Endothelial cell of umbilical vein (primary cell): ENCODE measurements around the gene INTS1. TPM values are rescaled to one million over a fixed set of nuclear protein-coding genes. Genes with fewer than 3 reads are reported as not detected.
A peak's percentile ranks its signal among the peaks of the same experiment; 100 is the strongest.

Source experiments
- BruUV-seq: library from RNA; stranded (reverse); fragments of 400-500 nt; replicated peaks from 2 replicates; lab custom pipeline; 2021; lab: Mats Ljungman, UMichigan
- CTCF ChIA-PET: fragments of 300-600, 350-600 bp; sonication (Branson Sonifier 250); formaldehyde crosslinking; loops from one replicate; lab custom pipeline; 2021; ENCODE audit warnings: antibody characterized with exemption, inconsistent platforms; lab: Charles Lee
- POLR2A ChIA-PET: fragments of 300-600, 350-600 bp; sonication (Branson Sonifier 250); formaldehyde crosslinking; loops from one replicate; lab custom pipeline; 2021; ENCODE audit warnings: antibody characterized with exemption, inconsistent platforms; lab: Charles Lee
- DNase-seq: peaks from one replicate; pipeline ENCODE4 v3.0.0-alpha.2; 2011; ENCODE audit warnings: low read depth, low spot score
- FAIRE-seq: peaks from 2 replicates; lab custom pipeline; 2011; peaks lifted over from hg19 to GRCh38; lab: Jason Lieb, UNC
- H2AFZ ChIP-seq: 2 replicates; pipeline ENCODE4 v1.6.0; 2012; ENCODE audit warnings: low read depth, low read length, control low read depth, inconsistent platforms
- H3K27ac ChIP-seq: 2 replicates; pipeline ENCODE4 v1.5.1; 2011; ENCODE audit warnings: low read depth, mild to moderate bottlenecking, control low read depth, low read length, moderate library complexity; ENCODE audit not compliant: insufficient read depth
- H3K27me3 ChIP-seq, 2 experiments: 2 replicates each; pipeline versions ENCODE4 v1.6.0 to v1.6.1; 2011; ENCODE audit warnings: low read length in 2 of 2, mixed read lengths in 1 of 2; ENCODE audit not compliant: control insufficient read depth in 2 of 2, insufficient read depth in 2 of 2
- H3K36me3 ChIP-seq, 2 experiments: 2 replicates in 1 of 2; 3 replicates in 1 of 2; pipeline ENCODE4 v1.5.1; 2011; ENCODE audit warnings: low read length in 2 of 2, mild to moderate bottlenecking in 1 of 2, moderate library complexity in 1 of 2; ENCODE audit not compliant: control insufficient read depth in 2 of 2, insufficient read depth in 2 of 2; ENCODE audit errors: extremely low read depth in 1 of 2
- H3K4me1 ChIP-seq: 3 replicates; pipeline ENCODE4 v1.5.1; 2011; ENCODE audit warnings: mild to moderate bottlenecking, low read length; ENCODE audit not compliant: control insufficient read depth, insufficient read depth; ENCODE audit errors: extremely low read depth
- H3K4me2 ChIP-seq: 2 replicates; pipeline ENCODE4 v1.6.1; 2011; ENCODE audit warnings: low read length, control low read depth, mixed read lengths; ENCODE audit not compliant: insufficient read depth
- H3K4me3 ChIP-seq, 3 experiments: fragments of 200-600 bp in 1 of 3; sonication (generic), shearing (Covaris generic) in 1 of 3; replicated peaks in 1 of 3; 2 replicates each; pipeline ENCODE4 v1.5.1; 2011 to 2016; ENCODE audit warnings: control low read depth in 3 of 3, low read length in 3 of 3, mild to moderate bottlenecking in 2 of 3, inconsistent platforms in 1 of 3, low read depth in 1 of 3, moderate library complexity in 1 of 3; ENCODE audit not compliant: insufficient read depth in 1 of 3
- H3K79me2 ChIP-seq: 2 replicates; pipeline ENCODE4 v1.6.0; 2012; ENCODE audit warnings: low read length, inconsistent platforms; ENCODE audit not compliant: control insufficient read depth, insufficient read depth
- H3K9ac ChIP-seq: replicated peaks from 2 replicates; pipeline ENCODE3; 2011; ENCODE audit warnings: low read length, control low read depth; ENCODE audit not compliant: insufficient read depth; ENCODE audit errors: extremely low read depth
- H3K9me1 ChIP-seq: replicated peaks from 3 replicates; pipeline ENCODE4 v1.6.0; 2011; ENCODE audit warnings: mild to moderate bottlenecking, low read length; ENCODE audit not compliant: control insufficient read depth, insufficient read depth; ENCODE audit errors: extremely low read depth
- H3K9me3 ChIP-seq: replicated peaks from 2 replicates; pipeline ENCODE4 v1.5.1; 2012; ENCODE audit warnings: low read length, inconsistent platforms; ENCODE audit not compliant: control insufficient read depth, insufficient read depth
- H4K20me1 ChIP-seq: replicated peaks from 2 replicates; pipeline ENCODE3; 2011; ENCODE audit warnings: mild to moderate bottlenecking, low read length; ENCODE audit not compliant: control insufficient read depth, insufficient read depth; ENCODE audit errors: extremely low read depth
- CTCF ChIP-seq, 2 donors: IDR thresholded peaks; 1 replicate in 1 of 2; 2 replicates in 1 of 2; pipeline ENCODE4 v1.5.1; 2011; ENCODE audit warnings: low read length in 2 of 2, mild to moderate bottlenecking in 2 of 2, moderate library complexity in 2 of 2, control low read depth in 1 of 2, inconsistent platforms in 1 of 2, low read depth in 1 of 2; ENCODE audit not compliant: insufficient read depth in 1 of 2; ENCODE audit errors: extremely low read depth in 1 of 2
- EZH2 ChIP-seq: IDR thresholded peaks from 2 replicates; pipeline ENCODE4 v1.6.1; 2012; ENCODE audit warnings: borderline replicate concordance, low read depth, mild to moderate bottlenecking, moderate library complexity, low read length, inconsistent platforms; ENCODE audit not compliant: severe bottlenecking
- FOS ChIP-seq: IDR thresholded peaks from 2 replicates; pipeline ENCODE4 v1.6.1; 2011; ENCODE audit warnings: mild to moderate bottlenecking, low read length, moderate library complexity, borderline replicate concordance; ENCODE audit not compliant: insufficient read depth
- GATA2 ChIP-seq: IDR thresholded peaks from 2 replicates; pipeline ENCODE4 v1.7.0; 2011; ENCODE audit warnings: low read depth, mild to moderate bottlenecking, moderate library complexity, mixed read lengths, low read length; ENCODE audit not compliant: insufficient read length, insufficient read depth
- JUN ChIP-seq: IDR thresholded peaks from 2 replicates; pipeline ENCODE4 v1.6.1; 2011; ENCODE audit warnings: borderline replicate concordance, low read depth; ENCODE audit not compliant: insufficient read length, insufficient read depth
- MAX ChIP-seq: IDR thresholded peaks from 2 replicates; pipeline ENCODE4 v1.6.1; 2011; ENCODE audit not compliant: insufficient read depth, insufficient read length
- MYC ChIP-seq: IDR thresholded peaks from one replicate; pipeline ENCODE4 v1.6.1; 2011; ENCODE audit warnings: mild to moderate bottlenecking, low read depth, low read length
- POLR2A ChIP-seq: IDR thresholded peaks from 2 replicates; pipeline ENCODE4 v1.6.1; 2012; ENCODE audit warnings: low read depth, mild to moderate bottlenecking, control low read depth, low read length
- POLR2AphosphoS5 ChIP-seq: IDR thresholded peaks from 2 replicates; pipeline ENCODE4 v1.6.1; 2012; ENCODE audit warnings: low read depth, mild to moderate bottlenecking, control low read depth, low read length, moderate library complexity; ENCODE audit not compliant: insufficient read depth
- dilution Hi-C: fragments of 300-500 bp; cut with MboI; formaldehyde crosslinking; loops from one replicate; pipeline ENCODE4 v1.15.0; 2019; ENCODE audit warnings: low sequenced_read_pairs; ENCODE audit not compliant: extremely low pct_ligation_motif_present
- intact Hi-C: fragments of 100-400 bp; cut with micrococcal nuclease; formaldehyde crosslinking; loops from one replicate; pipeline ENCODE4 v1.10.0; 2022
- polyA plus RNA-seq, 4 experiments: library from polyadenylated mRNA; depleted of rRNA in 3 of 4; stranded (reverse) in 3 of 4; unstranded in 1 of 4; fragments of >200 nt; gene quantifications; 2 replicates each; pipeline versions ENCODE4 v1.2.1 to v1.2.3, GENCODE V29; 2011 to 2012; ENCODE audit warnings: missing spikeins in 1 of 4
- total RNA-seq: library from RNA; stranded (reverse); gene quantifications from 2 replicates; pipeline ENCODE4 v1.2.3, GENCODE V29; 2021

INTS1 gene
- total and polyA plus RNA-seq, 2 donors (not counting 3 experiments of a cell fraction or from before 2014, with no cell fraction given) = 57.8 to 116 TPM

GRCh38 chr7:1459512-1459892, 44.7 kb downstream of the INTS1 start:
- H3K27me3 ChIP-seq = no peaks in the 10 kb centered on the region

More at GRCh38 chr7:1459512-1459892, 44.7 kb downstream of the INTS1 start:
- Histone ChIP-seq H3K79me2 (peaks cover 38% of the 10 kb centered on the region), H3K27ac (no peak overlapping the region), H3K4me3 (peak overlapping the region in 1 of 3 experiments; percentile 81), H3K4me2 (no peak overlapping the region), H3K9ac (no peak overlapping the region), H3K4me1 (peaks cover 41% of the 10 kb centered on the region), H2AFZ (no peak overlapping the region), H3K9me1 (no peaks in the 10 kb centered on the region), H4K20me1 (no peaks in the 10 kb centered on the region), H3K36me3 (no peaks in the 10 kb centered on the region), H3K9me3 (no peaks in the 10 kb centered on the region)
- no TSS peak for BruUV-seq
- ChIA-PET CTCF (interaction anchor here (7.9 kb wide), 1 partner anchor 15 kb away, joined by 65 read pairs; no protein-coding TSS in a partner anchor), POLR2A (no interaction called here)
- TF ChIP-seq EZH2 (no peak), MYC (no peak), CTCF (IDR thresholded peaks at IDR 0.05; ENCODE audit: extremely low read depth in 1 of 2, insufficient read depth in 1 of 2, low read depth in 1 of 2, low read length in 2 of 2) (no peak), JUN (no peak), MAX (no peak), FOS (no peak), POLR2AphosphoS5 (no peak), GATA2 (no peak), POLR2A (no peak)
- dilution Hi-C loops = no loop called here
- FAIRE-seq = peak; percentile 99
- peak; percentile 99 for DNase-seq
- intact Hi-C loops = loop anchor here (1.0 to 2.0 kb wide), 3 partner anchors 37 to 73 kb away; partner anchors contain the start of gene INTS1
